Body of pancreas (tissue), 4 donors: ENCODE results near the gene PANX1. TPM values are rescaled to one million over a fixed set of nuclear protein-coding genes. Genes with fewer than 3 reads are reported as not detected.

ENCODE experiments used
- ATAC-seq: fragments of 150-250 bp; one replicate; pipeline ENCODE4 v1.9.1; 2016
- DNase-seq, 4 donors: peaks; one replicate each; pipeline ENCODE4 v3.0.0-alpha.2; 2019
- H3K27ac ChIP-seq, 4 donors: fragments of 200-600 bp; sonication (generic); 1 replicate in 3 of 4; 2 replicates in 1 of 4; pipeline versions ENCODE4 v1.5.1 to v1.6.1; 2016 to 2019; ENCODE audit warnings: mild to moderate bottlenecking in 1 of 4, mixed read lengths in 1 of 4, moderate library complexity in 1 of 4
- H3K27me3 ChIP-seq, 2 donors: fragments of 200-600 bp; sonication (generic); one replicate each; pipeline ENCODE4 v1.6.0; 2016; ENCODE audit warnings: mild to moderate bottlenecking in 1 of 2
- H3K36me3 ChIP-seq, 2 donors: fragments of 200-600 bp; sonication (generic); replicated peaks in 1 of 2; 2 replicates each; pipeline ENCODE4 v1.5.1; 2016; ENCODE audit warnings: low read depth in 2 of 2; ENCODE audit not compliant: insufficient read depth in 1 of 2
- H3K4me1 ChIP-seq: fragments of 200-600 bp; sonication (generic); one replicate; pipeline ENCODE4 v1.6.0; 2016
- H3K4me3 ChIP-seq, 2 donors: fragments of 200-600 bp; sonication (generic); 1 replicate in 1 of 2; 2 replicates in 1 of 2; pipeline ENCODE4 v1.5.1; 2016 to 2019
- H3K9me3 ChIP-seq, 3 donors: fragments of 200-600 bp; sonication (generic); 1 replicate in 2 of 3; 2 replicates in 1 of 3; pipeline ENCODE4 v1.5.1; 2016
- POLR2A ChIP-seq, 3 donors: fragments of 450-650 bp; IDR thresholded peaks; one replicate each; pipeline ENCODE4 v1.6.1; 2016; ENCODE audit warnings: antibody characterized with exemption in 3 of 3, mild to moderate bottlenecking in 2 of 3
- WGBS, 2 donors: methylation state at CpG; one replicate each; pipeline ENCODE4 v1.1.5; 2017; 5-methylcytosine and 5-hydroxymethylcytosine counted together
- intact Hi-C: fragments of 100-400 bp; cut with DNase I; formaldehyde crosslinking; loops from one replicate; pipeline ENCODE4 v1.15.1; 2023
- total RNA-seq, 2 donors: library from RNA; depleted of rRNA; stranded (reverse); fragments of >200 nt; gene quantifications; one replicate each; pipeline ENCODE4 v1.1.0, GENCODE V29; 2016
- TF ChIP-seq, protein P1 (sequence below), 7 experiments: fragments of 450-650 bp in 4 of 7; fragments of 200-600 bp in 3 of 7; sonication (generic) in 3 of 7; IDR thresholded peaks; one replicate each; pipeline ENCODE4 v1.5.1; 2016 to 2019; ENCODE audit warnings: antibody characterized with exemption in 7 of 7

The PANX1 gene, protein sequence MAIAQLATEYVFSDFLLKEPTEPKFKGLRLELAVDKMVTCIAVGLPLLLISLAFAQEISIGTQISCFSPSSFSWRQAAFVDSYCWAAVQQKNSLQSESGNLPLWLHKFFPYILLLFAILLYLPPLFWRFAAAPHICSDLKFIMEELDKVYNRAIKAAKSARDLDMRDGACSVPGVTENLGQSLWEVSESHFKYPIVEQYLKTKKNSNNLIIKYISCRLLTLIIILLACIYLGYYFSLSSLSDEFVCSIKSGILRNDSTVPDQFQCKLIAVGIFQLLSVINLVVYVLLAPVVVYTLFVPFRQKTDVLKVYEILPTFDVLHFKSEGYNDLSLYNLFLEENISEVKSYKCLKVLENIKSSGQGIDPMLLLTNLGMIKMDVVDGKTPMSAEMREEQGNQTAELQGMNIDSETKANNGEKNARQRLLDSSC
- total RNA-seq, result 10 to 100 TPM in 1 of 2 donors, 1 to 10 TPM in 1; 8.6 to 14.2 TPM

DNA sequence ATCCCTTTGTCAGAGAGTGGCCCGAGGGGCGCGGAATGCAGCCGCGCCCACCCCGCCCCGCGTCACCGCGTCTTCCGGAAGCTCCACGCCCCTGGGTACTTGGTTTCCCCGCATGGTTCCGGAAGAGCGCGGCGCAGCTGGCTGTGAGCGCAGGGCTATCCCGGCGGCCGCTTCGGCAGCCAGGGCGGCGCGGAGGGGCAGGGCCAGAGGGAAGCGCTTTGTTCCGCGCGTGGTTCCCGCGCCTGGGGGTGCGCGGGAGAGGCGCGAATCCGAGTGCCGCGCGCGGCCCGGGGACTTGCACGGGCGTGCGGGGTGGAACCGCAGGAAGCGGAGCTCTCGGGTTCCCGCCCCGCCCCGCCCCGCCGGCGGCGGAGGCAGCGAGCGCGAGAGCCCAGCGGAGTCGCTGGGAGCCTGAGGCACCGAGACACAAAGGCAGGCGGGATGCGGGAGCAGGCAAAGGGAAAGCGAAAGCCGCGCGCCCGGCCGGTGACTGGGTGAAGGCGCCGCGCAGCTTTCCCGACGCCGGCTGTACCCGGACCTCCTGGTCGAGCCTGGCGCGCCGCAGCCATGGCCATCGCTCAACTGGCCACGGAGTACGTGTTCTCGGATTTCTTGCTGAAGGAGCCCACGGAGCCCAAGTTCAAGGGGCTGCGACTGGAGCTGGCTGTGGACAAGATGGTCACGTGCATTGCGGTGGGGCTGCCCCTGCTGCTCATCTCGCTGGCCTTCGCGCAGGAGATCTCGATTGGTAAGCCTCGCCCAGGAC lies at the start of gene PANX1:
Gene PANX1, plus strand, starts transcription at position 96 of the 766 bp plus-strand sequence. Its CDS starts 472 bp downstream, at position 568.
- intact Hi-C loops, result no loop called here
- WGBS, 2 donors, result 1 to 5% methylated on average over 4 to 80 of the region's 92 CpGs

DNA sequence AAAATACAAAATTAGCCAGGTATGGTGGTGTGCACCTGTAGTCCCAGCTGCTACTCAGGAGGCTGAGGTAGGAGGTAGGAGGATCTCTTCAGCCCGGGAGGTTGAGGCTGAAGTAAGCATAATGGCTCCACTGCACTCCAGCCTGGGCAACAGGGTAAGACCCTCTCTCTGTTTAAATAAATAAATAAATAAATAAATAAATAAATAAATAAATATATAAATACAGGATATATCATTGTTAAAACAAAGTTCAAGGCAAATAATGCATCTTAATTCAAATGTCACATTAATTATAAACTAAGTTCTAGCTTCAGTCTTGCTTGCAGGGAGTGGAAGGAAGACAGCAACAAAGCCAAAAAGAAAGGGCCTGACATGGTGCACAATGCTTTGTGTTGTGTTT lies 44.5 kb upstream of the PANX1 start:
- Histone ChIP-seq H3K4me1 (no peaks in the 10 kb centered on the region), H3K4me3 (no peak overlapping the region), H3K36me3 (no peaks in the 10 kb centered on the region), H3K27me3 (no peaks in the 10 kb centered on the region), H3K27ac (no peak overlapping the region), H3K9me3 (no peaks in the 10 kb centered on the region)
- intact Hi-C loops, result no loop called here
- DNase-seq (no peak), ATAC-seq (no peak)
- 100% methylated on average over 1 of the region's 1 CpG for WGBS, 2 donors
- TF ChIP-seq, protein P1, sequence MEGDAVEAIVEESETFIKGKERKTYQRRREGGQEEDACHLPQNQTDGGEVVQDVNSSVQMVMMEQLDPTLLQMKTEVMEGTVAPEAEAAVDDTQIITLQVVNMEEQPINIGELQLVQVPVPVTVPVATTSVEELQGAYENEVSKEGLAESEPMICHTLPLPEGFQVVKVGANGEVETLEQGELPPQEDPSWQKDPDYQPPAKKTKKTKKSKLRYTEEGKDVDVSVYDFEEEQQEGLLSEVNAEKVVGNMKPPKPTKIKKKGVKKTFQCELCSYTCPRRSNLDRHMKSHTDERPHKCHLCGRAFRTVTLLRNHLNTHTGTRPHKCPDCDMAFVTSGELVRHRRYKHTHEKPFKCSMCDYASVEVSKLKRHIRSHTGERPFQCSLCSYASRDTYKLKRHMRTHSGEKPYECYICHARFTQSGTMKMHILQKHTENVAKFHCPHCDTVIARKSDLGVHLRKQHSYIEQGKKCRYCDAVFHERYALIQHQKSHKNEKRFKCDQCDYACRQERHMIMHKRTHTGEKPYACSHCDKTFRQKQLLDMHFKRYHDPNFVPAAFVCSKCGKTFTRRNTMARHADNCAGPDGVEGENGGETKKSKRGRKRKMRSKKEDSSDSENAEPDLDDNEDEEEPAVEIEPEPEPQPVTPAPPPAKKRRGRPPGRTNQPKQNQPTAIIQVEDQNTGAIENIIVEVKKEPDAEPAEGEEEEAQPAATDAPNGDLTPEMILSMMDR (IDR thresholded peaks at IDR 0.05), result no peak
- no peak for TF ChIP-seq POLR2A (IDR thresholded peaks at IDR 0.05)

More for the DNA sequence above, at the start of gene PANX1:
- ATAC-seq (peak; percentile 81), DNase-seq (peak; percentile 70 to 82 (median 75))
- H3K9me3 ChIP-seq, result no peaks in the 10 kb centered on the region
- peak within 1 kb of the TSS; percentile 84 to 92 (median 88) for H3K27ac ChIP-seq
- H3K36me3 ChIP-seq, result no peaks in the 10 kb centered on the region
- H3K4me3 ChIP-seq, result peak within 1 kb of the TSS; percentile 42 to 69
- TF ChIP-seq POLR2A (IDR thresholded peaks at IDR 0.05), result peak; percentile 71 to 73 (median 72)
- TF ChIP-seq, protein P1 (IDR thresholded peaks at IDR 0.05), result no peak
- peaks cover 36% of the 10 kb centered on the region for H3K4me1 ChIP-seq
- no peaks in the 10 kb centered on the region for H3K27me3 ChIP-seq

DNA sequence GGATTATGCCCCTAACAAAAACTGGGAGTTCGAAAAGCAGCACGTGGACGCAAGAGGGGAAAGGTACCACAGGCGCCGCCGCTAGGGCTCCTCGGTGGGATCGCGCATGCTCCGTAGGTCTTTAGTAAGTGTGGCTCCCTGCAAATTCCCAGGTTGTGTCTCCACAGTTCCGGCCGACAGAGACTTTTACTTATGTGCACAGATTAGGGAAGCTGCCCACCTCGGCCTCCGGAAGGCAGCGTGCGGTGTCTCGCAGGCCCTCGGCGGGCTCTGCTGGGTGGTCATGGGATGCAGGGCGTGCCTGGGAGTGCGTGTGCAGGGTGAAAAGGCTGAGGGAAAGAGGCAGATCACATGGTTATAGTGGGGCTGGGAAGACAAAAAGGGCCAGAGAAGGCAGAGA lies 39.7 kb upstream of the PANX1 start:
- intact Hi-C loops, result no loop called here
- H3K4me3 ChIP-seq, result no peak overlapping the region
- no peaks in the 10 kb centered on the region for H3K27me3 ChIP-seq
- no peak for ATAC-seq
- no peak overlapping the region for H3K27ac ChIP-seq
- 77 to 78% methylated on average over 17 to 21 of the region's 21 CpGs for WGBS, 2 donors
- no peak for TF ChIP-seq POLR2A (IDR thresholded peaks at IDR 0.05)
- TF ChIP-seq, protein P1 (IDR thresholded peaks at IDR 0.05), result no peak
- no peaks in the 10 kb centered on the region for H3K4me1 ChIP-seq
- no peak for DNase-seq
- H3K9me3 ChIP-seq, result no peaks in the 10 kb centered on the region
- H3K36me3 ChIP-seq, result no peaks in the 10 kb centered on the region

DNA sequence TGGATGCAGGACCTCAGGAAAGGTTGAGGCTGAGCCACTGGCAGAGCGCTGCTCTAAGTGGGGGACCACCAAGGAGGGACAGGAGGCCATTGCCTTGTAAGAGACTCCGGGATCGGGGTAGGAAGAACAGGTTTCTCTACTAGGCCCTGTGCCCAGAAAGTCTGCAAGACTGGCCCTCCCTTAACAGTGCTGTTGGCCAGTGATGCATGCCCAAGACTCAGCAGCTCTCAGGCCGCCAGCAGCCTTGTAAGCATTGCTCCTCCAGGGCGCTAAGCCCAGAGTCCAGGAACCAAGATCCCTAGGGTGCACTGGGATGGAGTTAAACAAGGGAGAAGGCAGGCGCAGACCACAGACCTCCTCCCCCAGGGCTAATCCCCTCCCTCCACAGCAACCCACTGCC lies 39.3 kb upstream of the PANX1 start:
- intact Hi-C loops, result no loop called here
- Histone ChIP-seq H3K9me3 (no peaks in the 10 kb centered on the region), H3K4me1 (no peaks in the 10 kb centered on the region), H3K36me3 (no peaks in the 10 kb centered on the region), H3K27me3 (no peaks in the 10 kb centered on the region), H3K27ac (no peak overlapping the region), H3K4me3 (no peak overlapping the region)
- WGBS, 2 donors, result 94% methylated on average over 6 of the region's 6 CpGs
- DNase-seq (no peak), ATAC-seq (no peak)
- TF ChIP-seq, protein P1 (IDR thresholded peaks at IDR 0.05), result no peak
- no peak for TF ChIP-seq POLR2A (IDR thresholded peaks at IDR 0.05)
